Caco-2 (cell line): Measurements from ENCODE around the gene FUT7. TPM values are rescaled to one million over a fixed set of nuclear protein-coding genes. Genes with fewer than 3 reads are reported as not detected.

Experiments used
- BruUV-seq: library from RNA; stranded (reverse); fragments of 400-500 nt; replicated peaks from 2 replicates; lab custom pipeline; 2021; lab: Mats Ljungman, UMichigan
- CTCF ChIA-PET: fragments of 300-600 bp; sonication (Branson Sonifier 250); formaldehyde crosslinking; loops from one replicate; lab custom pipeline; 2022; ENCODE audit warnings: antibody characterized with exemption; lab: Charles Lee
- POLR2A ChIA-PET: fragments of 300-600 bp; sonication (Branson Sonifier 250); formaldehyde crosslinking; loops from one replicate; lab custom pipeline; 2022; ENCODE audit warnings: antibody characterized with exemption; lab: Charles Lee
- DNase-seq, 2 experiments: peaks; one replicate each; pipeline versions ENCODE4 v3.0.0 to v3.0.0-alpha.2; 2020 to 2022
- H3K27me3 ChIP-seq: replicated peaks from 2 replicates; pipeline ENCODE4 v1.6.0; 2011; ENCODE audit warnings: low read length; ENCODE audit not compliant: control insufficient read depth, insufficient read depth
- H3K36me3 ChIP-seq: 2 replicates; pipeline ENCODE4 v1.5.1; 2011; ENCODE audit warnings: low read length; ENCODE audit not compliant: control insufficient read depth, insufficient read depth
- H3K4me1 ChIP-seq: fragments of 250-450 bp; sonication (Bioruptor Pico); 2 replicates; pipeline ENCODE4 v1.5.1; 2020; ENCODE audit warnings: mild to moderate bottlenecking
- H3K4me3 ChIP-seq: 2 replicates; pipeline ENCODE4 v1.5.1; 2011; ENCODE audit warnings: low read depth, mild to moderate bottlenecking, control low read depth, low read length
- H3K9me3 ChIP-seq: fragments of 250-450 bp; sonication (Bioruptor Pico); 2 replicates; pipeline ENCODE4 v1.5.1; 2020; ENCODE audit warnings: mild to moderate bottlenecking, moderate library complexity
- H3K27ac Mint-ChIP-seq: one replicate; pipeline ENCODE4 v1.8.0; 2022; ENCODE audit warnings: mixed read lengths; ENCODE audit not compliant: unreplicated experiment
- H3K27me3 Mint-ChIP-seq: one replicate; pipeline ENCODE4 v1.8.0; 2022; ENCODE audit warnings: mixed read lengths; ENCODE audit not compliant: insufficient read depth, unreplicated experiment
- H3K36me3 Mint-ChIP-seq: one replicate; pipeline ENCODE4 v1.8.0; 2022; ENCODE audit warnings: mild to moderate bottlenecking, mixed read lengths; ENCODE audit not compliant: insufficient read depth, unreplicated experiment
- H3K4me1 Mint-ChIP-seq: one replicate; pipeline ENCODE4 v1.8.0; 2022; ENCODE audit warnings: low read depth, mixed read lengths; ENCODE audit not compliant: unreplicated experiment
- H3K4me3 Mint-ChIP-seq: one replicate; pipeline ENCODE4 v1.8.0; 2022; ENCODE audit warnings: mild to moderate bottlenecking, moderate library complexity, mixed read lengths; ENCODE audit not compliant: unreplicated experiment
- H3K9me3 Mint-ChIP-seq: one replicate; pipeline ENCODE4 v1.8.0; 2022; ENCODE audit warnings: mixed read lengths; ENCODE audit not compliant: unreplicated experiment
- CTCF ChIP-seq, 2 experiments: fragments of 200-600 bp in 1 of 2; IDR thresholded peaks; 1 replicate in 1 of 2; 2 replicates in 1 of 2; pipeline versions ENCODE4 v1.5.1 to v1.8.0; 2011 to 2022; ENCODE audit warnings: antibody characterized with exemption in 1 of 2, control low read depth in 1 of 2, inconsistent platforms in 1 of 2, low read depth in 1 of 2, low read length in 1 of 2, mild to moderate bottlenecking in 1 of 2, moderate library complexity in 1 of 2; ENCODE audit not compliant: insufficient read depth in 1 of 2, severe bottlenecking in 1 of 2, unreplicated experiment in 1 of 2
- intact Hi-C: fragments of 100-400 bp; cut with micrococcal nuclease; formaldehyde crosslinking; loops from one replicate; pipeline ENCODE4 v1.10.0; 2022; ENCODE audit not compliant: unreplicated experiment
- total RNA-seq: library from RNA; stranded (reverse); gene quantifications from 2 replicates; pipeline ENCODE4 v1.2.3, GENCODE V29; 2022

Gene FUT7
- total RNA-seq, 1 experiment from 2014 or later, result not detected

- Mint-ChIP-seq H3K9me3 (no peaks in the 10 kb centered on the region), H3K27ac (no peak overlapping the region), H3K27me3 (no peaks in the 10 kb centered on the region), H3K4me1 (peaks cover 6% of the 10 kb centered on the region), H3K4me3 (peak overlapping the region; percentile 66), H3K36me3 (peaks cover 4% of the 10 kb centered on the region)
- Histone ChIP-seq H3K9me3 (no peaks in the 10 kb centered on the region), H3K36me3 (no peaks in the 10 kb centered on the region), H3K4me3 (no peak overlapping the region), H3K4me1 (peaks cover 18% of the 10 kb centered on the region), H3K27me3 (no peaks in the 10 kb centered on the region)
- no peak for TF ChIP-seq CTCF (IDR thresholded peaks at IDR 0.05; ENCODE audit: insufficient read depth in 1 of 2, low read depth in 1 of 2, low read length in 1 of 2, severe bottlenecking in 1 of 2, unreplicated experiment in 1 of 2)
- intact Hi-C loops, result no loop called here
- BruUV-seq, result no TSS peak
- no peak for DNase-seq
- ChIA-PET POLR2A (no interaction called here), CTCF (interaction anchor here (0.6 to 2.8 kb wide), 6 partner anchors 9 to 181 kb away, joined by 3 to 24 read pairs (median 6); partner anchors contain the start of gene NPDC1)
Measured at GRCh38 chr9:137055385-137056364, 23.8 kb upstream of the FUT7 start.

- Mint-ChIP-seq H3K9me3 (no peaks in the 10 kb centered on the region), H3K4me3 (peak overlapping the region; percentile 66), H3K27me3 (no peaks in the 10 kb centered on the region), H3K27ac (peak overlapping the region; percentile 30), H3K4me1 (peaks cover 6% of the 10 kb centered on the region), H3K36me3 (peaks cover 4% of the 10 kb centered on the region)
- peaks cover 18% of the 10 kb centered on the region for H3K4me1 ChIP-seq
- no peak for DNase-seq
- no peaks in the 10 kb centered on the region for H3K27me3 ChIP-seq
- H3K9me3 ChIP-seq, result no peaks in the 10 kb centered on the region
- TF ChIP-seq CTCF (IDR thresholded peaks at IDR 0.05; ENCODE audit: insufficient read depth in 1 of 2, low read depth in 1 of 2, low read length in 1 of 2, severe bottlenecking in 1 of 2, unreplicated experiment in 1 of 2), result no peak
- ChIA-PET CTCF (interaction anchor here (0.6 to 2.8 kb wide), 4 partner anchors 8 to 112 kb away, joined by 4 to 24 read pairs (median 7); partner anchors contain the start of gene NPDC1), POLR2A (no interaction called here)
- no TSS peak for BruUV-seq
- H3K4me3 ChIP-seq, result peak overlapping the region; percentile 51
- H3K36me3 ChIP-seq, result no peaks in the 10 kb centered on the region
- intact Hi-C loops, result no loop called here
Measured at GRCh38 chr9:137054932-137055384, 23.1 kb upstream of the FUT7 start.
